ENCODE measurements around the gene VMP1. TPM values are rescaled to one million over a fixed set of nuclear protein-coding genes. Genes with fewer than 3 reads are reported as not detected.
"Not testable (repeated sequence)": the region's sequence is repeated elsewhere in the genome, so short reads cannot be mapped to it uniquely, and the experiment has no call there.

The VMP1 gene
- total and polyA plus RNA-seq, 2 donors (not counting 1 experiment from before 2014, with no cell fraction given), result 125 to 235 TPM

GRCh38 chr17:59785091-59785799, 77.8 kb downstream of the VMP1 start:
- DNase-seq (ENCODE audit: low read depth in 2 of 2), result peak in 1 of 2 donors; percentile 42
- Histone ChIP-seq H3K27me3 (ENCODE audit: control insufficient read depth, insufficient read depth, low read length) (no peaks in the 10 kb centered on the region), H2AFZ (ENCODE audit: low read length) (no peak overlapping the region), H3K4me3 (replicated peaks in 1 of 4; ENCODE audit: control extremely low read depth in 1 of 4, insufficient read depth in 1 of 4, low read depth in 3 of 4, low read length in 4 of 4) (no peak overlapping the region), H3K27ac (ENCODE audit: insufficient read depth, low read length) (peak overlapping the region; percentile 97), H3K4me2 (ENCODE audit: extremely low read depth, insufficient read depth, low read length) (peak overlapping the region; percentile 54), H3K36me3 (ENCODE audit: control insufficient read depth, insufficient read depth, low read length) (no peaks in the 10 kb centered on the region), H3K9me3 (ENCODE audit: control insufficient read depth, insufficient read depth, low read depth, low read length) (no peaks in the 10 kb centered on the region), H3K9ac (ENCODE audit: insufficient read depth, low read length) (no peak overlapping the region), H3K79me2 (ENCODE audit: control insufficient read depth, insufficient read depth, low read length) (peaks cover 2% of the 10 kb centered on the region), H3K4me1 (ENCODE audit: control insufficient read depth, extremely low read depth, insufficient read depth, low read length) (peaks cover 17% of the 10 kb centered on the region), H4K20me1 (ENCODE audit: control insufficient read depth, extremely low read depth, insufficient read depth, low read length) (no peaks in the 10 kb centered on the region)
- TF ChIP-seq EZH2 (IDR thresholded peaks at IDR 0.05; ENCODE audit: low read length, missing control alignments) (no peak), CTCF (conservative IDR thresholded peaks at IDR 0.05 in 1 of 2, IDR thresholded peaks at IDR 0.05 in 1 of 2; ENCODE audit: low read depth in 1 of 2, low read length in 2 of 2) (no peak)

GRCh38 chr17:59786213-59786535, 78.7 kb downstream of the VMP1 start:
- Histone ChIP-seq H3K9me3 (ENCODE audit: control insufficient read depth, insufficient read depth, low read depth, low read length) (no peaks in the 10 kb centered on the region), H3K9ac (ENCODE audit: insufficient read depth, low read length) (peak overlapping the region; percentile 61), H3K27ac (ENCODE audit: insufficient read depth, low read length) (peak overlapping the region; percentile 97), H3K36me3 (ENCODE audit: control insufficient read depth, insufficient read depth, low read length) (no peaks in the 10 kb centered on the region), H2AFZ (ENCODE audit: low read length) (no peak overlapping the region), H3K4me2 (ENCODE audit: extremely low read depth, insufficient read depth, low read length) (peak overlapping the region; percentile 64), H3K27me3 (ENCODE audit: control insufficient read depth, insufficient read depth, low read length) (no peaks in the 10 kb centered on the region), H3K79me2 (ENCODE audit: control insufficient read depth, insufficient read depth, low read length) (peaks cover 2% of the 10 kb centered on the region), H3K4me1 (ENCODE audit: control insufficient read depth, extremely low read depth, insufficient read depth, low read length) (peaks cover 17% of the 10 kb centered on the region), H3K4me3 (replicated peaks in 1 of 4; ENCODE audit: control extremely low read depth in 1 of 4, insufficient read depth in 1 of 4, low read depth in 3 of 4, low read length in 4 of 4) (peak overlapping the region in 3 of 4 experiments; percentile 6 to 48 (median 15)), H4K20me1 (ENCODE audit: control insufficient read depth, extremely low read depth, insufficient read depth, low read length) (no peaks in the 10 kb centered on the region)
- DNase-seq (ENCODE audit: low read depth in 2 of 2), result no peak
- no peak for TF ChIP-seq EZH2 (IDR thresholded peaks at IDR 0.05; ENCODE audit: low read length, missing control alignments)

GRCh38 chr17:59786536-59787319, 79.3 kb downstream of the VMP1 start:
- Histone ChIP-seq H3K4me2 (ENCODE audit: extremely low read depth, insufficient read depth, low read length) (peak overlapping the region; percentile 64), H4K20me1 (ENCODE audit: control insufficient read depth, extremely low read depth, insufficient read depth, low read length) (no peaks in the 10 kb centered on the region)

GRCh38 chr17:59789849-59790248, 82.4 kb downstream of the VMP1 start:
- H3K36me3 ChIP-seq (ENCODE audit: control insufficient read depth, insufficient read depth, low read length); H3K4me3 ChIP-seq (replicated peaks in 1 of 4; ENCODE audit: control extremely low read depth in 1 of 4, insufficient read depth in 1 of 4, low read depth in 3 of 4, low read length in 4 of 4); H3K27me3 ChIP-seq (ENCODE audit: control insufficient read depth, insufficient read depth, low read length); H3K4me1 ChIP-seq (ENCODE audit: control insufficient read depth, extremely low read depth, insufficient read depth, low read length); H2AFZ ChIP-seq (ENCODE audit: low read length); H3K9ac ChIP-seq (ENCODE audit: insufficient read depth, low read length); DNase-seq (ENCODE audit: low read depth in 2 of 2); H3K9me3 ChIP-seq (ENCODE audit: control insufficient read depth, insufficient read depth, low read depth, low read length); H4K20me1 ChIP-seq (ENCODE audit: control insufficient read depth, extremely low read depth, insufficient read depth, low read length); H3K4me2 ChIP-seq (ENCODE audit: extremely low read depth, insufficient read depth, low read length); H3K79me2 ChIP-seq (ENCODE audit: control insufficient read depth, insufficient read depth, low read length); H3K27ac ChIP-seq (ENCODE audit: insufficient read depth, low read length): not testable (repeated sequence)

More at GRCh38 chr17:59786536-59787319, 79.3 kb downstream of the VMP1 start:
- H3K36me3 ChIP-seq (ENCODE audit: control insufficient read depth, insufficient read depth, low read length), result no peaks in the 10 kb centered on the region
- no peak overlapping the region for H2AFZ ChIP-seq (ENCODE audit: low read length)
- TF ChIP-seq EZH2 (IDR thresholded peaks at IDR 0.05; ENCODE audit: low read length, missing control alignments) (no peak), CTCF (conservative IDR thresholded peaks at IDR 0.05 in 1 of 2, IDR thresholded peaks at IDR 0.05 in 1 of 2; ENCODE audit: low read depth in 1 of 2, low read length in 2 of 2) (peak in 1 of 2 donors; percentile 3)
- H3K4me1 ChIP-seq (ENCODE audit: control insufficient read depth, extremely low read depth, insufficient read depth, low read length), result peaks cover 17% of the 10 kb centered on the region
- peaks cover 2% of the 10 kb centered on the region for H3K79me2 ChIP-seq (ENCODE audit: control insufficient read depth, insufficient read depth, low read length)
- H3K27ac ChIP-seq (ENCODE audit: insufficient read depth, low read length), result peak overlapping the region; percentile 97
- no peaks in the 10 kb centered on the region for H3K9me3 ChIP-seq (ENCODE audit: control insufficient read depth, insufficient read depth, low read depth, low read length)
- H3K27me3 ChIP-seq (ENCODE audit: control insufficient read depth, insufficient read depth, low read length), result no peaks in the 10 kb centered on the region
- peak overlapping the region; percentile 54 for H3K9ac ChIP-seq (ENCODE audit: insufficient read depth, low read length)
- H3K4me3 ChIP-seq (replicated peaks in 1 of 4; ENCODE audit: control extremely low read depth in 1 of 4, insufficient read depth in 1 of 4, low read depth in 3 of 4, low read length in 4 of 4), result peak overlapping the region in 3 of 4 experiments; percentile 13 to 48 (median 23)
- DNase-seq (ENCODE audit: low read depth in 2 of 2), result peak; percentile 100

GRCh38 chr17:59790418-59790817, 83.0 kb downstream of the VMP1 start:
- not testable (repeated sequence) for H3K4me3 ChIP-seq (replicated peaks in 1 of 4; ENCODE audit: control extremely low read depth in 1 of 4, insufficient read depth in 1 of 4, low read depth in 3 of 4, low read length in 4 of 4); H3K9ac ChIP-seq (ENCODE audit: insufficient read depth, low read length); H3K27ac ChIP-seq (ENCODE audit: insufficient read depth, low read length); H3K36me3 ChIP-seq (ENCODE audit: control insufficient read depth, insufficient read depth, low read length); H3K9me3 ChIP-seq (ENCODE audit: control insufficient read depth, insufficient read depth, low read depth, low read length); H4K20me1 ChIP-seq (ENCODE audit: control insufficient read depth, extremely low read depth, insufficient read depth, low read length); H3K4me2 ChIP-seq (ENCODE audit: extremely low read depth, insufficient read depth, low read length); H3K27me3 ChIP-seq (ENCODE audit: control insufficient read depth, insufficient read depth, low read length); DNase-seq (ENCODE audit: low read depth in 2 of 2); H2AFZ ChIP-seq (ENCODE audit: low read length); H3K79me2 ChIP-seq (ENCODE audit: control insufficient read depth, insufficient read depth, low read length); H3K4me1 ChIP-seq (ENCODE audit: control insufficient read depth, extremely low read depth, insufficient read depth, low read length)
